NT2/D1 (cell line): Measurements from ENCODE around the gene TNFSF13B.

Experiments used
- SUZ12 ChIP-seq: IDR thresholded peaks from 2 replicates; pipeline ENCODE4 v1.6.1; 2011; ENCODE audit not compliant: insufficient read length, insufficient read depth; ENCODE audit errors: extremely low read depth
- YY1 ChIP-seq: IDR thresholded peaks from 2 replicates; pipeline ENCODE4 v1.6.1; 2011; ENCODE audit not compliant: insufficient read length, insufficient read depth

- TF ChIP-seq YY1 (no peak), SUZ12 (no peak)
These were observed 36.1 kb downstream of the TNFSF13B start for GRCh38 chr13:108305655-108306054.
